GM20000 (cell line): ENCODE data around the gene ADSS1.
A peak's percentile ranks its signal among the peaks of the same experiment; 100 is the strongest.

Experiments used
- DNase-seq: peaks from one replicate; pipeline ENCODE4 v3.0.0; 2012; ENCODE audit warnings: low spot score
- CTCF ChIP-seq: IDR thresholded peaks from 2 replicates; pipeline ENCODE4 v1.5.1; 2012; ENCODE audit warnings: mild to moderate bottlenecking, control low read depth; ENCODE audit errors: extremely low read depth, missing control alignments

Gene ADSS1

GRCh38 chr14:104708606-104709268 lies 15.3 kb upstream of the ADSS1 start:
- TF ChIP-seq CTCF: peak; percentile 99
- DNase-seq: peak; percentile 96

- no peak for TF ChIP-seq CTCF
- DNase-seq: no peak
Measured at GRCh38 chr14:104709387-104710039, 14.5 kb upstream of the ADSS1 start.

GRCh38 chr14:104710071-104710735 lies 13.8 kb upstream of the ADSS1 start:
- no peak for DNase-seq

GRCh38 chr14:104712881-104713734 lies 10.9 kb upstream of the ADSS1 start:
- no peak for DNase-seq
- no peak for TF ChIP-seq CTCF

More at GRCh38 chr14:104710071-104710735, 13.8 kb upstream of the ADSS1 start:
- no peak for TF ChIP-seq CTCF

GRCh38 chr14:104714066-104714465 lies 10.0 kb upstream of the ADSS1 start:
- DNase-seq: no peak
- no peak for TF ChIP-seq CTCF

- no peak for DNase-seq
- TF ChIP-seq CTCF: no peak
Measured at GRCh38 chr14:104714681-104715080, 9.3 kb upstream of the ADSS1 start.
